ENCODE results near the gene DNAJC11. TPM values are rescaled to one million over a fixed set of nuclear protein-coding genes. Genes with fewer than 3 reads are reported as not detected.

DNAJC11 gene
- polyA plus RNA-seq, 2 of the 4 experiments (the other 2 are of a cell fraction): 35.7 to 48.5 TPM

- Histone ChIP-seq H3K4me1 (no peaks in the 10 kb centered on the region), H3K4me2 (no peak overlapping the region), H3K27ac (no peak overlapping the region), H3K4me3 (no peak overlapping the region), H3K9me3 (no peaks in the 10 kb centered on the region)
- CTCF ChIA-PET: interaction anchor here (0.7 to 1.4 kb wide), 4 partner anchors 9 to 31 kb away, joined by 3 to 6 read pairs (median 4); partner anchors contain the start of gene DNAJC11
- TF ChIP-seq MAFK (IDR thresholded peaks at IDR 0.05; ENCODE audit: partially characterized antibody) (no peak), ZSCAN20 (CRISPR knock-in tag; IDR thresholded peaks at IDR 0.05) (no peak), EHF (CRISPR knock-in tag; IDR thresholded peaks at IDR 0.05) (no peak), EHMT2 (IDR thresholded peaks at IDR 0.05; ENCODE audit: low read depth) (no peak), RAD21 (conservative IDR thresholded peaks at IDR 0.05 in 1 of 2, IDR thresholded peaks at IDR 0.05 in 1 of 2) (no peak), JUN (IDR thresholded peaks at IDR 0.05) (no peak), HOXB13 (CRISPR knock-in tag; IDR thresholded peaks at IDR 0.05; ENCODE audit: low read depth) (no peak), NPAS2 (CRISPR knock-in tag; IDR thresholded peaks at IDR 0.05; ENCODE audit: borderline replicate concordance) (no peak), KDM5A (IDR thresholded peaks at IDR 0.05) (no peak), CBX2 (IDR thresholded peaks at IDR 0.05; ENCODE audit: borderline replicate concordance, low read depth) (no peak), HMGXB4 (CRISPR knock-in tag; IDR thresholded peaks at IDR 0.05; ENCODE audit: borderline replicate concordance) (no peak), RARB (CRISPR knock-in tag; IDR thresholded peaks at IDR 0.05) (no peak), PHF8 (IDR thresholded peaks at IDR 0.05; ENCODE audit: borderline replicate concordance, low read depth) (no peak), HOXB5 (CRISPR knock-in tag; IDR thresholded peaks at IDR 0.05) (no peak), RNF2 (IDR thresholded peaks at IDR 0.05; ENCODE audit: borderline replicate concordance, low read depth) (no peak), EP300 (IDR thresholded peaks at IDR 0.05) (no peak)
- FAIRE-seq (no peak), DNase-seq (ENCODE audit: low read depth in 1 of 2, low spot score in 1 of 2) (no peak), ATAC-seq (no peak)
- WGBS (ENCODE audit: missing lambda C conversion rate): 90% methylated on average over 4 of the region's 4 CpGs
- POLR2A ChIA-PET: no interaction called here
These were observed 16.2 kb downstream of the DNAJC11 start for GRCh38 chr1:6685381-6685780.

- FAIRE-seq: no peak
- ChIA-PET POLR2A (no interaction called here), CTCF (no interaction called here)
- Histone ChIP-seq H3K4me3 (no peak overlapping the region), H3K27ac (no peak overlapping the region), H3K4me1 (no peaks in the 10 kb centered on the region), H3K4me2 (no peak overlapping the region), H3K9me3 (no peaks in the 10 kb centered on the region)
- WGBS (ENCODE audit: missing lambda C conversion rate): 90% methylated on average over 3 of the region's 3 CpGs
- ATAC-seq: no peak
- TF ChIP-seq EHMT2 (IDR thresholded peaks at IDR 0.05; ENCODE audit: low read depth) (no peak), CHD4 (IDR thresholded peaks at IDR 0.05; ENCODE audit: borderline replicate concordance) (no peak), EP300 (IDR thresholded peaks at IDR 0.05) (no peak), ELK1 (IDR thresholded peaks at IDR 0.05; ENCODE audit: low read depth, low read length) (no peak), CHD2 (IDR thresholded peaks at IDR 0.05; ENCODE audit: low read length, partially characterized antibody) (no peak), ESRRA (IDR thresholded peaks at IDR 0.05; ENCODE audit: borderline replicate concordance, low read length) (no peak), GATA3 (IDR thresholded peaks at IDR 0.05; ENCODE audit: borderline replicate concordance) (no peak), HOXB5 (CRISPR knock-in tag; IDR thresholded peaks at IDR 0.05) (no peak), JUN (IDR thresholded peaks at IDR 0.05) (no peak), CEBPB (IDR thresholded peaks at IDR 0.05) (no peak)
- no peak for DNase-seq (ENCODE audit: low read depth in 1 of 2, low spot score in 1 of 2)
These were observed 18.2 kb downstream of the DNAJC11 start for GRCh38 chr1:6683434-6683833.

GRCh38 chr1:6675941-6676340, 25.7 kb downstream of the DNAJC11 start:
- Histone ChIP-seq H3K27ac (no peak overlapping the region), H3K4me1 (no peaks in the 10 kb centered on the region), H3K4me3 (no peak overlapping the region), H3K4me2 (no peak overlapping the region), H3K9me3 (no peaks in the 10 kb centered on the region)
- ATAC-seq (no peak), FAIRE-seq (no peak), DNase-seq (ENCODE audit: low read depth in 1 of 2, low spot score in 1 of 2) (no peak)
- POLR2A ChIA-PET: no interaction called here
- CTCF ChIA-PET: no interaction called here
- WGBS (ENCODE audit: missing lambda C conversion rate): 95% methylated on average over 2 of the region's 2 CpGs
- TF ChIP-seq CHD2 (IDR thresholded peaks at IDR 0.05; ENCODE audit: low read length, partially characterized antibody) (no peak), EHF (CRISPR knock-in tag; IDR thresholded peaks at IDR 0.05) (no peak), ELK1 (IDR thresholded peaks at IDR 0.05; ENCODE audit: low read depth, low read length) (no peak), NFE2L2 (conservative IDR thresholded peaks at IDR 0.05; ENCODE audit: low read length) (no peak), SMC3 (IDR thresholded peaks at IDR 0.05) (no peak), FOSL2 (IDR thresholded peaks at IDR 0.05) (no peak), FOSL2 (CRISPR knock-in tag; IDR thresholded peaks at IDR 0.05) (no peak), RNF2 (IDR thresholded peaks at IDR 0.05; ENCODE audit: borderline replicate concordance, low read depth) (no peak), TFCP2L1 (CRISPR knock-in tag; IDR thresholded peaks at IDR 0.05) (no peak), HOXA7 (CRISPR knock-in tag; IDR thresholded peaks at IDR 0.05) (no peak), ESRRA (IDR thresholded peaks at IDR 0.05; ENCODE audit: borderline replicate concordance, low read length) (no peak), ZFP36 (IDR thresholded peaks at IDR 0.05; ENCODE audit: borderline replicate concordance, partially characterized antibody) (no peak), ZC3H11A (IDR thresholded peaks at IDR 0.05) (no peak), JUNB (IDR thresholded peaks at IDR 0.05) (no peak), KDM5A (IDR thresholded peaks at IDR 0.05) (no peak), CBX2 (IDR thresholded peaks at IDR 0.05; ENCODE audit: borderline replicate concordance, low read depth) (no peak), SREBF2 (IDR thresholded peaks at IDR 0.05) (no peak), MAFK (IDR thresholded peaks at IDR 0.05; ENCODE audit: partially characterized antibody) (no peak), HDAC2 (IDR thresholded peaks at IDR 0.05) (no peak)

Data from A549 (cell line).